ENCODE results near the gene SHROOM2. TPM values are rescaled to one million over a fixed set of nuclear protein-coding genes. Genes with fewer than 3 reads are reported as not detected.

Gene SHROOM2
- polyA plus RNA-seq, 3 donors from 2014 or later, result not detected

GRCh38 chrX:9947131-9947794, 161.0 kb downstream of the SHROOM2 start:
- H3K4me3 Mint-ChIP-seq, result no peak overlapping the region
- no peak overlapping the region for H3K27ac Mint-ChIP-seq
- peaks cover 0 to under 1% (median 0%) of the 10 kb centered on the region in 6 donors for H3K9me3 Mint-ChIP-seq
- peaks cover 5% of the 10 kb centered on the region in 2 donors for H3K4me1 Mint-ChIP-seq
- peaks cover 1 to 12% (median 5%) of the 10 kb centered on the region in 3 donors for H3K27me3 Mint-ChIP-seq (ENCODE audit: low read depth in 3 of 3)
- no peaks in the 10 kb centered on the region for H3K36me3 Mint-ChIP-seq
- no peak for DNase-seq

DNA sequence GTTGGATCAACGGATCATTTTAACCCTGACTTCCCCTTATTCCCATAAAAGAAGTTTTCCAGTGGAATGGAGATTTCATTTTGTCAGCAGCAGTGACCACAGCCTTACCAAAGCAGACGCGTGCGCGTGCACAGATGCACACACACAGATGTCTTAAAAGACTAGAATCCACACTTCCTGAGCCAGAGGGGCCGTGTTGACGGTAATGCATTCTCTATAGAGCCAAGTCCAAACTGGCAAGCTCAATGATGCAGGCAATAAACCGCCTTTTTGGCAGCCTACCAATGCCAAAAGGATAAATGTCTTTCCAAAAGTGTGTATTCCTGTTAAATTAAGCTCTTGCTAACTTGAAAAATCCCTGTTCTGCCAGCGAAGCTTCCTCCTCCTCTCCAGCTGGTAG, 162.2 kb downstream of the SHROOM2 start:
- Mint-ChIP-seq H3K9me3 (peaks cover 0 to 3% (median 0%) of the 10 kb centered on the region in 6 donors), H3K27me3 (ENCODE audit: low read depth in 3 of 3) (peaks cover 1 to 12% (median 3%) of the 10 kb centered on the region in 3 donors), H3K4me1 (no peaks in the 10 kb centered on the region), H3K27ac (no peak overlapping the region), H3K36me3 (no peaks in the 10 kb centered on the region), H3K4me3 (no peak overlapping the region)
- DNase-seq, result no peak

- DNase-seq, result no peak
- H3K4me3 Mint-ChIP-seq, result no peak overlapping the region
- peaks cover 3 to 6% (median 4%) of the 10 kb centered on the region in 3 donors for H3K27me3 Mint-ChIP-seq (ENCODE audit: low read depth in 3 of 3)
- H3K36me3 Mint-ChIP-seq, result no peaks in the 10 kb centered on the region
- peaks cover 0 to 5% (median 0%) of the 10 kb centered on the region in 6 donors for H3K9me3 Mint-ChIP-seq
- H3K27ac Mint-ChIP-seq, result no peak overlapping the region
- H3K4me1 Mint-ChIP-seq, result no peaks in the 10 kb centered on the region
These were observed 166.1 kb downstream of the SHROOM2 start for GRCh38 chrX:9952300-9952699.

GRCh38 chrX:9953396-9953795, 167.2 kb downstream of the SHROOM2 start:
- peaks cover 0 to 5% (median 1%) of the 10 kb centered on the region in 6 donors for H3K9me3 Mint-ChIP-seq
- peaks cover 0 to 6% (median 4%) of the 10 kb centered on the region in 3 donors for H3K27me3 Mint-ChIP-seq (ENCODE audit: low read depth in 3 of 3)
- H3K4me1 Mint-ChIP-seq, result no peaks in the 10 kb centered on the region
- H3K4me3 Mint-ChIP-seq, result no peak overlapping the region
- H3K36me3 Mint-ChIP-seq, result no peaks in the 10 kb centered on the region
- no peak for DNase-seq
- H3K27ac Mint-ChIP-seq, result no peak overlapping the region

DNA sequence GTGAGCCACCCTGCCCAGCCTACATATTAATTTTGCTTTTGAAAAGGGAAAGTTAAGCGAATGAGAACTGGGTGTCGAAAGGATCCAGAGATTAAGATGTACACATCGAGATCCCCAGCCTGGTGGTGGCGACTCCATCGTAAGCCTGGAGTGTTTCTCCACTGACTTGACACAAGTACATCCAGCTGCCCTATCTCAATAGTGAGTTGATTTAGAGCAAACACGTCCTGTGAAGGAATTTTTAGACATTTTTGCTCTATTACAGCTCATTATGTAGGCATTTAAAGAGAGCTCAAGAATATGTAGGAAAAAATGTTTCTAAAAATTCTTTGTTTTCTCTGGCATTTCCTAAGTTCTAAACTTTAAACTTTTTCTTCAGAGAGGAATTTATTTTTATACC, 169.3 kb downstream of the SHROOM2 start:
- Mint-ChIP-seq H3K9me3 (peaks cover 0 to 5% (median 1%) of the 10 kb centered on the region in 6 donors), H3K27me3 (ENCODE audit: low read depth in 3 of 3) (peaks cover 0 to 4% (median 3%) of the 10 kb centered on the region in 3 donors), H3K36me3 (no peaks in the 10 kb centered on the region), H3K27ac (no peak overlapping the region), H3K4me1 (no peaks in the 10 kb centered on the region), H3K4me3 (no peak overlapping the region)
- no peak for DNase-seq

GRCh38 chrX:9957743-9958142, 171.5 kb downstream of the SHROOM2 start:
- no peak overlapping the region for H3K4me3 Mint-ChIP-seq
- DNase-seq, result no peak
- H3K4me1 Mint-ChIP-seq, result no peaks in the 10 kb centered on the region
- no peak overlapping the region for H3K27ac Mint-ChIP-seq
- peaks cover 0 to 5% (median 0%) of the 10 kb centered on the region in 6 donors for H3K9me3 Mint-ChIP-seq
- peaks cover 3 to 7% (median 4%) of the 10 kb centered on the region in 3 donors for H3K27me3 Mint-ChIP-seq (ENCODE audit: low read depth in 3 of 3)
- H3K36me3 Mint-ChIP-seq, result no peaks in the 10 kb centered on the region

- Mint-ChIP-seq H3K4me3 (no peak overlapping the region), H3K36me3 (no peaks in the 10 kb centered on the region)
These were observed 172.0 kb downstream of the SHROOM2 start for GRCh38 chrX:9958183-9958582.

DNA sequence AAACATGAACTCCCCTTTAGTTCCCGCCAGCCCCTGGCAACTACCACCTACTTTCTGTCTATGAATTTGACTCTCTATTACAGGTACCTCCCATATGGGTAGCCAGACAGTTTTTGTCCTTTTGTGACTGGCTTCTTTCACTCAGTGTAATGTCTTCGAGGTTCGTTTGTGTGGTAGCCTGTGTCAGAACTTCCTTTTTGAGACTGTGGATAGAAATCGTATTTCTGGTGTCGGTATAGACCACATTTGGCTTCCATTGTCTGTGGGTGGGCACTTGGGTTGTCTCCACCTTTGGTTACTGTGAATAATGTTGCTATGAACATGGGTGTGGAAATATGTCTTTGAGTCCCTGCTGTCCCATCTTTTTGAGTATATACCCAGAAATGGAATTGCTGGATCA, 175.5 kb downstream of the SHROOM2 start:
- Mint-ChIP-seq H3K4me3 (no peak overlapping the region), H3K36me3 (no peaks in the 10 kb centered on the region), H3K27ac (no peak overlapping the region)

More at GRCh38 chrX:9958183-9958582, 172.0 kb downstream of the SHROOM2 start:
- DNase-seq, result no peak
- H3K9me3 Mint-ChIP-seq, result peaks cover 0 to 5% (median 0%) of the 10 kb centered on the region in 6 donors
- H3K27ac Mint-ChIP-seq, result no peak overlapping the region
- peaks cover 3 to 7% (median 4%) of the 10 kb centered on the region in 3 donors for H3K27me3 Mint-ChIP-seq (ENCODE audit: low read depth in 3 of 3)
- no peaks in the 10 kb centered on the region for H3K4me1 Mint-ChIP-seq

DNA sequence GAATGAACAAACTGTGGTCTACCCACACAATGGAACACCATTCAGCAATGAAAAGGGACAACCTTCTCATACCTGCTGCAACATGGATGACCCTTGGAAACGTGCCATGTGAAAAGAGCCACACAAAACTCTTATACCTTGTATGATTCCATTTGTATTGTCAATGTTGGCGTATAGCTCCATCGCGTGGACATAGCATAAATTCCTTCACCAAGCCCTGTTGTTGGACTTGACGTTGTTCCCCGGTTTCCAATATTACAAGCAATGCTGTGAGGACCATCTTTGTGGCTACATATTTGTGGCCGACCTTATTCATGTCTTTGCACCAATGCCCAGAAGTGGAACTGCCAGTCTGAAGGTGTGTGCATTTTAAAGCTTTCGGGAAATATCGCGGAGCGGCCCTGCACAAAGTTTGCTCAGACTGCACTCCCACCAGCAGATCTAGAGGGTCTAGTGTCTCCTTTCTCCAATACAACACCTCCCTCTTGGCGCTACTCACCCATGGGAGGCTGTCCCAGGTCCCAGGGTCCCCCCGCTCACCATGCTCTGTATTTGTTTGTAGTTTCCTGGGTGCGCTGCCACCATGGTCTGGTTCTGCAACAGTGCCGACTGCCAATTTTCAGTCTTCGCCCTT, 180.7 kb downstream of the SHROOM2 start, which contains the start of gene CLDN34:
Gene CLDN34, plus strand, starts transcription at position 584 of the 634 bp plus-strand sequence. Its CDS starts 0 bp downstream, at position 584.
- no peaks in the 10 kb centered on the region for H3K4me1 Mint-ChIP-seq

More for the DNA sequence above, 175.5 kb downstream of the SHROOM2 start:
- Mint-ChIP-seq H3K4me1 (no peaks in the 10 kb centered on the region), H3K27me3 (ENCODE audit: low read depth in 3 of 3) (peaks cover 0 to 11% (median 3%) of the 10 kb centered on the region in 3 donors), H3K9me3 (peaks cover 0 to 2% (median 0%) of the 10 kb centered on the region in 6 donors)
- no peak for DNase-seq

DNA sequence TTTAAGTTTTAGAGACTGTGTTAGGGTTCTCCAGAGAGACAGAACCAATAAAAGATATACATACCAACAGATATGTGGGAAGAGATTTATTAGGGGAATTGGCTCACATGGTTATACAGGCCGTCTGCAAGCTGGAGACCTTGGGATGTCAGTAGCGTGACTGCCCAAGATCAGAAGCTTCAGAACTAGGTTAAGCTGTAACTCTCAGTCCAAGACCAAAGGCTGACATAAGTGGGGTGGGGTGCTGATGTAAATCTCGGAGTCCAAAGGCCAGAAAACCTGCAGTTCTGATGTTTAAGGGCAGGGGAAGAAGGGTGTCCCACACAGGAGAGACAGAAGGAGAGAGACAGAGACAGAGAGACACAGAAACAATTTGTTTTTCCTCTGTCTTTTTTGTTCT, 191.4 kb downstream of the SHROOM2 start:
- H3K36me3 Mint-ChIP-seq, result peaks cover 0 to 4% (median 0%) of the 10 kb centered on the region in 3 donors
- H3K27me3 Mint-ChIP-seq (ENCODE audit: low read depth in 3 of 3), result peaks cover 1 to 7% (median 4%) of the 10 kb centered on the region in 3 donors
- no peaks in the 10 kb centered on the region for H3K9me3 Mint-ChIP-seq
- no peak for DNase-seq
- H3K4me1 Mint-ChIP-seq, result no peaks in the 10 kb centered on the region
- no peak overlapping the region for H3K4me3 Mint-ChIP-seq
- no peak overlapping the region for H3K27ac Mint-ChIP-seq

More for the DNA sequence above, 180.7 kb downstream of the SHROOM2 start, which contains the start of gene CLDN34:
- Mint-ChIP-seq H3K36me3 (no peaks in the 10 kb centered on the region), H3K4me3 (no peak within 1 kb of the TSS), H3K27me3 (ENCODE audit: low read depth in 3 of 3) (peaks cover 0 to 4% (median 0%) of the 10 kb centered on the region in 3 donors), H3K9me3 (peaks cover 0 to 2% (median 0%) of the 10 kb centered on the region in 6 donors), H3K27ac (no peak within 1 kb of the TSS)
- DNase-seq, result no peak

DNA sequence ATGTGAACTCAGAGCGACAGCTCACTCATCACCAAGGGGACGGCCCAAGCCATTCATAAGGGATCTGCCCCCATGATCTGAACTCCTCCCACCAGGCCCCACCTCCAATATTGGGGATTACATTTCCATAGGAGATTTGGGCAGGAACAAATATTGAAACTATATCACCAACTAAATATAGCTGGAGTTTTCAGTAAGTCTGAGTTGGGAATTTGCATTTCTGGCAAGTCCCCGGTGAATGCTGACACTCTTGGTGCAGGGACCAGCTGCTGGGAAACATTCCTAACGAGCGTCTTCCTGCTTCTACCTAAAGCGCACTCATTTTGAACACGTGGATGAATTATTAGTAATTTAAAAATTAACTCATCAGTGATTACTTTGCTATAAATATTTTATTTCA, 194.2 kb downstream of the SHROOM2 start:
- Mint-ChIP-seq H3K9me3 (no peaks in the 10 kb centered on the region), H3K4me1 (no peaks in the 10 kb centered on the region), H3K4me3 (no peak overlapping the region), H3K27me3 (ENCODE audit: low read depth in 3 of 3) (peaks cover 1 to 6% (median 4%) of the 10 kb centered on the region in 3 donors), H3K27ac (no peak overlapping the region), H3K36me3 (no peaks in the 10 kb centered on the region)
- DNase-seq, result no peak

DNA sequence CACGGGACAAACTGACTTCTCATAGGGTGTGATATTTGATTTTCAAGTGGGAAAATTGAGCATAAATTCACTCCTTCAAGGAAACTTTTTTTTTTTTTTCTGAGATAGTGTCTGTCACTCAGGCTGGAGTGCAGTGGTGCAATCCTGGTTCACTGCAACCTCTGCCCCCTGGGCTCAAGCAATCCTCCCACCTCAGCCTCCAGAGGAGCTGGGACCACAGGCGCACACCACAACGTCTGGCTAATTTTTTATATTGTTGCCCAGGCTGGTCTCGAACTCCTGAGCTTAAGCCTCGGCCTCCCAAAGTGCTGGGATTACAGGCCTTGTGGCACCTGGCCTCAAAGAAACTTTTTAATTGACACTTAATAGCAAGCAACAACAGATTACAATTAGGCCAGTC, 194.7 kb downstream of the SHROOM2 start:
- no peak for DNase-seq
- Mint-ChIP-seq H3K27ac (no peak overlapping the region), H3K27me3 (ENCODE audit: low read depth in 3 of 3) (peaks cover 0 to 6% (median 4%) of the 10 kb centered on the region in 3 donors), H3K4me1 (no peaks in the 10 kb centered on the region), H3K4me3 (no peak overlapping the region), H3K36me3 (no peaks in the 10 kb centered on the region), H3K9me3 (no peaks in the 10 kb centered on the region)

- no peaks in the 10 kb centered on the region for H3K9me3 Mint-ChIP-seq
- H3K4me1 Mint-ChIP-seq, result no peaks in the 10 kb centered on the region
- H3K27ac Mint-ChIP-seq, result no peak overlapping the region
- DNase-seq, result no peak
- peaks cover 0 to 3% (median 2%) of the 10 kb centered on the region in 3 donors for H3K27me3 Mint-ChIP-seq (ENCODE audit: low read depth in 3 of 3)
- H3K36me3 Mint-ChIP-seq, result no peaks in the 10 kb centered on the region
- no peak overlapping the region for H3K4me3 Mint-ChIP-seq
These were observed 197.2 kb downstream of the SHROOM2 start for GRCh38 chrX:9983441-9983840.

GRCh38 chrX:9983846-9984245, 197.6 kb downstream of the SHROOM2 start:
- H3K27ac Mint-ChIP-seq, result no peak overlapping the region
- H3K4me3 Mint-ChIP-seq, result no peak overlapping the region
- peaks cover 0 to 3% (median 2%) of the 10 kb centered on the region in 3 donors for H3K27me3 Mint-ChIP-seq (ENCODE audit: low read depth in 3 of 3)
- H3K9me3 Mint-ChIP-seq, result no peaks in the 10 kb centered on the region
- H3K4me1 Mint-ChIP-seq, result no peaks in the 10 kb centered on the region
- DNase-seq, result no peak
- H3K36me3 Mint-ChIP-seq, result no peaks in the 10 kb centered on the region

Measured in immature natural killer cell (primary cell).